ENCODE results near the gene MMP20. TPM values are rescaled to one million over a fixed set of nuclear protein-coding genes. Genes with fewer than 3 reads are reported as not detected.

MMP20 gene
- total RNA-seq, 2 experiments from 2014 or later = not detected

DNA sequence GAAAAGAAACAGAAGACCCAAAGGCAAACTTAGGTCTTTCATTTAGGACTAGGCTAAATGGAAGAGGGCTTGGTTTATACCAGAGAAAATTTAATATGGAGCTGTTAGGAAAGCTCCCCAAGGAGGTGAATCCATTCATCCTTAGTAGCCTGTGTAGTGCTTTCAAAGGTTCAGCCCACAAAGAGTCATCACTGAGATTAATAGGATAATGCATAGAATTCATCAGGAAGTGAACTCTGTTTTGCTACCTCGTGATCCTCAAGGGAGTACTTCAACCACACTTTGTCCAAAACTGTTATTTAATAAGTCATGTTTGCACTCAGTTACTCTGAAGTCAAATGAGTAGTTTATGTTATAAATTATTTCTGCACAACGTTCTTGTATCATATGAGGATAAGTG, 51.3 kb downstream of the MMP20 start:
- no peak for ATAC-seq
- CTCF ChIA-PET = interaction anchor here (1.2 to 1.6 kb wide), 3 partner anchors 12 to 92 kb away, joined by 3 to 5 read pairs (median 4); no protein-coding TSS in a partner anchor
- H3K4me1 Mint-ChIP-seq (ENCODE audit: low read depth) = peaks cover 20% of the 10 kb centered on the region
- no peak overlapping the region for H3K27ac Mint-ChIP-seq
- no peaks in the 10 kb centered on the region for H3K27me3 Mint-ChIP-seq
- intact Hi-C loops (cut with micrococcal nuclease) = no loop called here
- H3K36me3 Mint-ChIP-seq (ENCODE audit: low read depth) = peaks cover 4% of the 10 kb centered on the region
- POLR2A ChIA-PET = no interaction called here
- TF ChIP-seq, protein P1, sequence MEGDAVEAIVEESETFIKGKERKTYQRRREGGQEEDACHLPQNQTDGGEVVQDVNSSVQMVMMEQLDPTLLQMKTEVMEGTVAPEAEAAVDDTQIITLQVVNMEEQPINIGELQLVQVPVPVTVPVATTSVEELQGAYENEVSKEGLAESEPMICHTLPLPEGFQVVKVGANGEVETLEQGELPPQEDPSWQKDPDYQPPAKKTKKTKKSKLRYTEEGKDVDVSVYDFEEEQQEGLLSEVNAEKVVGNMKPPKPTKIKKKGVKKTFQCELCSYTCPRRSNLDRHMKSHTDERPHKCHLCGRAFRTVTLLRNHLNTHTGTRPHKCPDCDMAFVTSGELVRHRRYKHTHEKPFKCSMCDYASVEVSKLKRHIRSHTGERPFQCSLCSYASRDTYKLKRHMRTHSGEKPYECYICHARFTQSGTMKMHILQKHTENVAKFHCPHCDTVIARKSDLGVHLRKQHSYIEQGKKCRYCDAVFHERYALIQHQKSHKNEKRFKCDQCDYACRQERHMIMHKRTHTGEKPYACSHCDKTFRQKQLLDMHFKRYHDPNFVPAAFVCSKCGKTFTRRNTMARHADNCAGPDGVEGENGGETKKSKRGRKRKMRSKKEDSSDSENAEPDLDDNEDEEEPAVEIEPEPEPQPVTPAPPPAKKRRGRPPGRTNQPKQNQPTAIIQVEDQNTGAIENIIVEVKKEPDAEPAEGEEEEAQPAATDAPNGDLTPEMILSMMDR (IDR thresholded peaks at IDR 0.05) = no peak
- H3K4me3 Mint-ChIP-seq = no peak overlapping the region
- H3K9me3 Mint-ChIP-seq = peaks cover 7% of the 10 kb centered on the region
- DNase-seq = no peak

DNA sequence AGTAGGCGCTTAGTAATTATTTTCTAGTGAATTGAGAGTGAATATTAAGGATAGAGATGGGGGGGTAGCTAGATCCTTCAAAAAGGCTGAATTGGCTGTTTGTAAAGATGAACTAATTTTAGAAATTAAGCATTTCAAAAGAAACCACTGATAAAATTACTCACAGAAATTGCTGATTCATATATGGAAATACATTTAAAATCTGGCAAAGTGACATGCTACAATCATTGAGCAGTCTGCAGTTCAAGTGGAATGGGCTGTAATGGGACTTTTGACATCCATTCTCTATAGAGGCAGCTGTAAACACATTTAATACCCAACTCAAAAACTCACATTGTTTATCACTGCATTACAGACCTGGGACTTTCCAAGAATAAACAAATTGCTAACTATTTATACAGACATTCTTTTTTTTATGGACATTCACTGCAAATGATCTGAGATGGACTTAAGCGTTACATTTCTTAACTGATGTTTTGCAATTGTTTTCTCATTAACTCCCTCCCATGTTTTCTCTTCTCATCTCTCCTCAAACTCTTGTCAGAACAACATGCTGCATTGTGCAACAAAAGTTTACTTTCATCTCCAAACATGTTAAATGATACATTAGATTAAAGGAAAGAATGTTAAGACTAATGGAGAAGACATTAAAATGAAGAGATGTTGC, 52.4 kb downstream of the MMP20 start:
- TF ChIP-seq, protein P1 (IDR thresholded peaks at IDR 0.05) = no peak
- ChIA-PET CTCF (no interaction called here), POLR2A (no interaction called here)
- no peak for DNase-seq
- H3K4me1 Mint-ChIP-seq (ENCODE audit: low read depth) = peaks cover 20% of the 10 kb centered on the region
- intact Hi-C loops (cut with micrococcal nuclease) = no loop called here
- H3K4me3 Mint-ChIP-seq = no peak overlapping the region
- no peak overlapping the region for H3K27ac Mint-ChIP-seq
- peaks cover 4% of the 10 kb centered on the region for H3K36me3 Mint-ChIP-seq (ENCODE audit: low read depth)
- peaks cover 11% of the 10 kb centered on the region for H3K9me3 Mint-ChIP-seq
- no peak for ATAC-seq
- no peaks in the 10 kb centered on the region for H3K27me3 Mint-ChIP-seq

DNA sequence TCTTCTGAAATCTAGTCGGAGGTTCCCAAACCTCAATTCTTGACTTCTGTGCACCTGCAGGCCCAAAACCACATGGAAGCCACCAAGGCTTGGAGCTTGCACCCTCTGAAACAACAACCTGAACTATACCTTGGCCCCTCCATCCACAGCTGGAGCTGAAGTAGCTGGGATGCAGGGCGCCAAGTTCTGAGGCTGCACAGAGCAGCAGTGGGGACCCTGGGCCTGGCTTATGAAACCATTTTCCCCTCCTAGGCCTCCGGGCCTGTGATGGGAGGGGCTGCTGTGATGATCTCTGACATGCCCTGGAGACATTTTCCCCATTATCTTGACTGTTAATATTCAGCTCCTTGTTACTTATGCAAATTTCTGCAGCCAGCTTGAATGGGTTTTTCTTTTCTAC, 56.3 kb downstream of the MMP20 start:
- Mint-ChIP-seq H3K9me3 (peaks cover 14% of the 10 kb centered on the region), H3K27me3 (no peaks in the 10 kb centered on the region), H3K4me3 (no peak overlapping the region), H3K4me1 (ENCODE audit: low read depth) (peaks cover 4% of the 10 kb centered on the region), H3K36me3 (ENCODE audit: low read depth) (peaks cover 4% of the 10 kb centered on the region), H3K27ac (no peak overlapping the region)
- POLR2A ChIA-PET = no interaction called here
- no peak for ATAC-seq
- intact Hi-C loops (cut with micrococcal nuclease) = no loop called here
- TF ChIP-seq, protein P1 (IDR thresholded peaks at IDR 0.05) = no peak
- DNase-seq = no peak
- CTCF ChIA-PET = interaction anchor here (1.5 kb wide), 1 partner anchor 9 kb away, joined by 3 read pairs; no protein-coding TSS in a partner anchor

DNA sequence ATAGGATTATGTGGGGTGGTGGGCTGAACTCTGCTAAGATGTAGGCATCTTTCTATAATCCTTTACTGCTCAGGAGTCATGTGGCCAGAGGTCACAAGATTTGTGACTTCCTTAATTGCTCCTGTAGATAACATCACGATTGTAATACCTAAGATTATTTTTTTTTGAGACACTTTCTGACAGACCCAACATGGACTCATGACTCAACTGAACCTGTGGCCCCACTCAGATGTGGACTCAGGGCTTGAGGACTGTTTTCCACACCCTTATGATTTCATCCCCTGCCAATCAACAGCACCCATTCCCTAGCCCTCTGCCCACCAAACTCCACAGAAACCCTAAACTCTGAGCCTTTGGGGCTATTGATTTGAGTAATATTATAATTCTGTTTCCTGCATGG, 59.0 kb downstream of the MMP20 start:
- ATAC-seq = no peak
- peaks cover 14% of the 10 kb centered on the region for H3K9me3 Mint-ChIP-seq
- POLR2A ChIA-PET = no interaction called here
- H3K27me3 Mint-ChIP-seq = no peaks in the 10 kb centered on the region
- intact Hi-C loops (cut with micrococcal nuclease) = no loop called here
- no peak overlapping the region for H3K27ac Mint-ChIP-seq
- CTCF ChIA-PET = no interaction called here
- peaks cover 26% of the 10 kb centered on the region for H3K4me1 Mint-ChIP-seq (ENCODE audit: low read depth)
- TF ChIP-seq, protein P1 (IDR thresholded peaks at IDR 0.05) = no peak
- H3K4me3 Mint-ChIP-seq = no peak overlapping the region
- DNase-seq = no peak
- H3K36me3 Mint-ChIP-seq (ENCODE audit: low read depth) = peaks cover 4% of the 10 kb centered on the region

DNA sequence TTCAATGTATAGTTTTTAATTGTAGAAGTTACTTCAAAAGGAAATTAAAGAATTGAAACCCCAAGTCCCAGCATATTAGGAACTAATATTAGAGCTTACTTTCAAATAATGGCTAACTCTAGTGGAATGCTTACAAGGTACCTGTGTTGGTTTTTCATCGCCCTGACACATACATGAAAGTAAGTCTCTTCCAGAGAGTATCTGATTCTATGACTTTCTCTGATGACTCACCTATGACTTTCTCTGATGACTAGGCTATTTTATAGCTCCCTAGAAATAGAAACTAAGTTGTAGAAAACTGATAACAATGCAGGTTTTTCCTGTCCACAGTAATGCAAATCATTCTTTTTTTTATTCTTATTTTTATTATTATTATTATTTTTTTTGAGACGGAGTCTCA, 61.0 kb downstream of the MMP20 start:
- DNase-seq (no peak), ATAC-seq (peak; percentile 91)
- Mint-ChIP-seq H3K4me3 (no peak overlapping the region), H3K27me3 (no peaks in the 10 kb centered on the region), H3K4me1 (ENCODE audit: low read depth) (peaks cover 45% of the 10 kb centered on the region), H3K27ac (no peak overlapping the region), H3K36me3 (ENCODE audit: low read depth) (peaks cover 2% of the 10 kb centered on the region), H3K9me3 (peaks cover 10% of the 10 kb centered on the region)
- TF ChIP-seq, protein P1 (IDR thresholded peaks at IDR 0.05) = no peak
- POLR2A ChIA-PET = interaction anchor here (0.6 to 1.5 kb wide), 2 partner anchors 43 to 50 kb away, joined by 3 to 4 read pairs; no protein-coding TSS in a partner anchor
- CTCF ChIA-PET = interaction anchor here (0.8 to 1.2 kb wide), 2 partner anchors 57 to 270 kb away, joined by 3 read pairs; no protein-coding TSS in a partner anchor
- intact Hi-C loops (cut with micrococcal nuclease) = loop anchor here (5.0 kb wide), 1 partner anchor 33 kb away; no protein-coding TSS in a partner anchor
